OCI-LY1 (cell line): ENCODE results near the gene ITGA5.

Experiments used
- H2AFZ ChIP-seq: fragments of 200-600 bp; sonication (generic), shearing (Covaris generic); 2 replicates; pipeline ENCODE4 v1.6.0; 2014; ENCODE audit warnings: antibody characterized with exemption, mild to moderate bottlenecking, low read length
- H3F3A ChIP-seq: fragments of 200-600 bp; sonication (generic), shearing (Covaris generic); 2 replicates; pipeline ENCODE4 v1.6.0; 2014; ENCODE audit warnings: mild to moderate bottlenecking, antibody characterized with exemption, low read length, moderate library complexity; ENCODE audit not compliant: insufficient read depth
- H3K27ac ChIP-seq: fragments of 200-600 bp; sonication (generic); 2 replicates; pipeline ENCODE4 v1.5.1; 2014; ENCODE audit warnings: low read length, mixed run types, mild to moderate bottlenecking, low read depth; ENCODE audit not compliant: poor library complexity, severe bottlenecking
- H3K27me3 ChIP-seq: fragments of 200-600 bp; sonication (generic); 2 replicates; pipeline ENCODE4 v1.6.0; 2014; ENCODE audit warnings: antibody characterized with exemption, mild to moderate bottlenecking, low read length, moderate library complexity; ENCODE audit not compliant: insufficient read depth
- H3K36me3 ChIP-seq: fragments of 200-600 bp; sonication (generic); 2 replicates; pipeline ENCODE4 v1.6.1; 2014; ENCODE audit warnings: mild to moderate bottlenecking, antibody characterized with exemption, low read length, moderate library complexity, mixed read lengths; ENCODE audit not compliant: insufficient read depth
- H3K4me1 ChIP-seq: fragments of 200-600 bp; sonication (generic); 2 replicates; pipeline ENCODE4 v1.5.1; 2014; ENCODE audit warnings: mild to moderate bottlenecking, low read length, moderate library complexity; ENCODE audit not compliant: insufficient read depth, severe bottlenecking
- H3K4me2 ChIP-seq: fragments of 200-600 bp; sonication (generic), shearing (Covaris generic); 2 replicates; pipeline ENCODE4 v1.6.1; 2014; ENCODE audit warnings: low read length
- H3K4me3 ChIP-seq: fragments of 200-600 bp; sonication (generic); 2 replicates; pipeline ENCODE4 v1.5.1; 2014; ENCODE audit warnings: low read length, low read depth, mild to moderate bottlenecking, mixed read lengths; ENCODE audit not compliant: poor library complexity, severe bottlenecking
- H3K79me2 ChIP-seq: fragments of 200-600 bp; shearing (Covaris generic); 2 replicates; pipeline ENCODE4 v1.6.1; 2016; ENCODE audit warnings: mixed run types, low read length, mixed read lengths; ENCODE audit not compliant: insufficient read depth
- H3K9ac ChIP-seq: fragments of 200-600 bp; sonication (generic), shearing (Covaris generic); 2 replicates; pipeline ENCODE4 v1.6.1; 2014; ENCODE audit warnings: mild to moderate bottlenecking, low read length, mixed read lengths
- H3K9me2 ChIP-seq: fragments of 200-600 bp; sonication (generic), shearing (Covaris generic); 2 replicates; pipeline ENCODE4 v1.6.1; 2014; ENCODE audit warnings: low read depth, mild to moderate bottlenecking, low read length, mixed read lengths
- H3K9me3 ChIP-seq: fragments of 200-600 bp; shearing (Covaris generic); 2 replicates; pipeline ENCODE4 v1.6.1; 2014; ENCODE audit warnings: low read length, mixed read lengths
- H4K20me1 ChIP-seq: fragments of 200-600 bp; sonication (generic), shearing (Covaris generic); 2 replicates; pipeline ENCODE4 v1.6.0; 2016; ENCODE audit warnings: mild to moderate bottlenecking, low read length; ENCODE audit not compliant: insufficient read depth
- EZH2 ChIP-seq: fragments of 200-600 bp; sonication (generic), shearing (Covaris generic); IDR thresholded peaks from 2 replicates; pipeline ENCODE4 v1.8.0; 2017; ENCODE audit warnings: borderline replicate concordance, mixed run types, mild to moderate bottlenecking, antibody characterized with exemption, low read length, moderate library complexity, mixed read lengths
- TF ChIP-seq, protein P1 (sequence below): fragments of 200-600 bp; sonication (generic), shearing (Covaris generic); IDR thresholded peaks from 2 replicates; pipeline ENCODE4 v1.5.1; 2017; ENCODE audit warnings: mild to moderate bottlenecking, antibody characterized with exemption, low read length, moderate library complexity, mixed read lengths

Gene ITGA5

DNA sequence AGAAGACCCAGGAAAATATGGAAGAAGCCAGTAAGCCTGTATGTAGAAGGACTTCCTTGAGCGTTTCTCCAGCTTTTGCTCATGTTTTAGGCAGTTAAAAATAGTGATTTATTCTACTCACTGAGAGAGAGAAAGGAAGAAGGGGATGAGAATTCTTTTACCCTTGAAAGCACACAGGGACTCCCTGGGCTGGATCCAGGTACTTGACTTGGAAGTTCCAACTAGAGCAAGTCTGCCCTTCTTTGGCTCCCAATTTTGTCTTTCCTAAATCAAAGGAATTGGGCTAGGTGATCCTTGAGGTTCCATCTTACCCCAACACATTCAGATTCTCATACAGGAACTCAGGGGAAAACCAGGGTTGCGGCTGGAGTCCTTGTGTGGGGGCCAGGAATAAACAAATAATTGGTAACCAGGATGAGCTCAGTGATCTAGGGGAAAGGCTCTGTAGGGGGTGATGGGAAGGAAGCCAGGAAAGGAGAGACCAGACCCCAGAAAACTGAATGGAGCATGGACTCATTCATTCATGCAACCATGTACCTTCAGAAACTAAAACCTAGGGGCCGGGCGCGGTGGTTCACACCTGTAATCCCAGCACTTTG lies 11.5 kb upstream of the ITGA5 start:
- Histone ChIP-seq H3K9ac (no peak overlapping the region), H3K36me3 (no peaks in the 10 kb centered on the region), H3K4me2 (no peak overlapping the region), H3K9me2 (no peaks in the 10 kb centered on the region), H3K27ac (no peak overlapping the region), H3K4me1 (no peaks in the 10 kb centered on the region), H3K9me3 (no peaks in the 10 kb centered on the region), H4K20me1 (no peaks in the 10 kb centered on the region), H3F3A (no peaks in the 10 kb centered on the region), H2AFZ (no peak overlapping the region), H3K27me3 (peaks cover 8% of the 10 kb centered on the region; the same call in 1 of the 2 replicates), H3K4me3 (no peak overlapping the region), H3K79me2 (no peaks in the 10 kb centered on the region)
- TF ChIP-seq, protein P1, sequence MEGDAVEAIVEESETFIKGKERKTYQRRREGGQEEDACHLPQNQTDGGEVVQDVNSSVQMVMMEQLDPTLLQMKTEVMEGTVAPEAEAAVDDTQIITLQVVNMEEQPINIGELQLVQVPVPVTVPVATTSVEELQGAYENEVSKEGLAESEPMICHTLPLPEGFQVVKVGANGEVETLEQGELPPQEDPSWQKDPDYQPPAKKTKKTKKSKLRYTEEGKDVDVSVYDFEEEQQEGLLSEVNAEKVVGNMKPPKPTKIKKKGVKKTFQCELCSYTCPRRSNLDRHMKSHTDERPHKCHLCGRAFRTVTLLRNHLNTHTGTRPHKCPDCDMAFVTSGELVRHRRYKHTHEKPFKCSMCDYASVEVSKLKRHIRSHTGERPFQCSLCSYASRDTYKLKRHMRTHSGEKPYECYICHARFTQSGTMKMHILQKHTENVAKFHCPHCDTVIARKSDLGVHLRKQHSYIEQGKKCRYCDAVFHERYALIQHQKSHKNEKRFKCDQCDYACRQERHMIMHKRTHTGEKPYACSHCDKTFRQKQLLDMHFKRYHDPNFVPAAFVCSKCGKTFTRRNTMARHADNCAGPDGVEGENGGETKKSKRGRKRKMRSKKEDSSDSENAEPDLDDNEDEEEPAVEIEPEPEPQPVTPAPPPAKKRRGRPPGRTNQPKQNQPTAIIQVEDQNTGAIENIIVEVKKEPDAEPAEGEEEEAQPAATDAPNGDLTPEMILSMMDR, result no peak

DNA sequence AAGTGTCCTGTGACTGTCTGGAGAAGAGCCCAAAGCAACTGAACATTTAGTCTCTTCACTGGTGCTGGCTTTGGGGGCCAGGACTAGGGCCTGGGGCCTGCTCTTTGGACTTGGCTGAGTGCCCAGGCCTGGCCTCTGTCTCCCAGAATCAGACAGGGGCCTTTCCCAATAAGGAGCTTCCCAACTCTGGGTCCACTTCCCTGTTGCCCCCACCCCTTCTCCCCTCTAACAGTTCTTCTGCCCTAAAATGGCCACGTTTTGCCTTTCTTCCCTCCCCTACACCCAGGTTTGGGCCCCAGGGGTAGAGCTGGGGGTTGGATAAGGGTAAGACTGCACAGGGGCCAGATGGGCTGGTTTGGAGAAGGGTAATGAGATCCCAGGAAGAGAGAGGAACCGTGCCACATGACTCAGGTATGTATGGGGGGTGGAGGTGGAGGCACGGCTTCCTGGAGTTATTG lies 10.0 kb upstream of the ITGA5 start:
- Histone ChIP-seq H3K4me3 (no peak overlapping the region), H3K4me1 (no peaks in the 10 kb centered on the region), H3K9me2 (no peaks in the 10 kb centered on the region), H3K9me3 (no peaks in the 10 kb centered on the region), H4K20me1 (no peaks in the 10 kb centered on the region), H3K27ac (no peak overlapping the region), H3K4me2 (no peak overlapping the region), H3K79me2 (no peaks in the 10 kb centered on the region), H3K27me3 (peaks cover 11% of the 10 kb centered on the region; the same call in 1 of the 2 replicates), H3K36me3 (no peaks in the 10 kb centered on the region), H3K9ac (no peak overlapping the region), H2AFZ (no peak overlapping the region), H3F3A (no peaks in the 10 kb centered on the region)
- no peak for TF ChIP-seq EZH2
- TF ChIP-seq, protein P1, result no peak

DNA sequence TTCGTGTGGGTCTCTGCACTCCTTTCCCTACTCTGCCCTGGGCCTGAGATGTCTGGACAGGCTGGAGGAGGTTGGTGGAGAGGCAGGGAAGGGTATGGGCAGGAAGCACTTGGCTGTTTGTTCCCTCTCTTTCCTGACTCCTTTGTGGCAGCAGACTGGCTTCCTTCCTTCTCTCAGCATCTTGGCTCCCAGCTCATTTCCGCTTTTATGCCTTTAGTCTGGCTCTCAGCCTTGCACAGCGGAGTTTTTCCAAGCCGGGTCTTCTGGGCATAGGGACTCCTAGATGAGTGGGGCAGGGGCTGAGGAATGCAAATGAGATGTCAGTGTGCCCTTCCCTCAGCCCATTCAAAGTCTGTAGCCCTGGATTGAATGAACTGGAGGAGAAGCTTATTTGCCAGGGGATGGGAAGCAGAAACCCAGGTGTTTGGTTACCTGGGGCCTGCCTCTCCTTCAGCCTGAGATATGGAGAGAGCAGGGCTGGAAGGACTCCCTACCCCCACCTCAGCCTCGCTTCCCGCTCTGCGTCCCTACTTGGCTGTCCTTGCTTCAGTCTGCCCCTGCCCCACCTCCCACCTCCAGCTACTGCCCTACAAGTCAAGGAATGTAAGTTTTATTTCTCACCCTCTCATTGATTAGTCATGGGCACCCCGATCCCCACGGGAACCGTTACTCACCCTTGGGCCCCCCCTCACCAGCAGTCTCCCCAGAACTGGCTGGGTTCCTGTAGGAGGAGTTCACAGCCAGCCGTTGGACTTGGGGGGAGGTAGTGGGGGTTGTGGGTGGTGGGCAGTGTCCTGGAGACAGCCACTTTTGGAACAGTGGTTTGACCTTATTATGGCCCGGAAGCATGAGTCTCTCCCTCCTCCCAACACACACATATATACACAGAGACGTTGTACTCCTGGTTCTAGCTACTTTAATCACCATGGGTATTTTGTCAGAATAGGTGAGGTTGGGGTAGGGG lies 9.3 kb upstream of the ITGA5 start:
- Histone ChIP-seq H3F3A (no peaks in the 10 kb centered on the region), H3K4me1 (no peaks in the 10 kb centered on the region), H4K20me1 (no peaks in the 10 kb centered on the region), H3K79me2 (no peaks in the 10 kb centered on the region), H3K4me2 (no peak overlapping the region), H3K27me3 (peaks cover 11% of the 10 kb centered on the region; the same call in 1 of the 2 replicates), H3K9me3 (no peaks in the 10 kb centered on the region), H3K36me3 (no peaks in the 10 kb centered on the region), H3K27ac (no peak overlapping the region), H2AFZ (no peak overlapping the region), H3K9ac (no peak overlapping the region), H3K4me3 (no peak overlapping the region), H3K9me2 (no peaks in the 10 kb centered on the region)
- TF ChIP-seq, protein P1, result no peak
- TF ChIP-seq EZH2, result no peak
